Measurements from ENCODE around the gene NDEL1.

DNA sequence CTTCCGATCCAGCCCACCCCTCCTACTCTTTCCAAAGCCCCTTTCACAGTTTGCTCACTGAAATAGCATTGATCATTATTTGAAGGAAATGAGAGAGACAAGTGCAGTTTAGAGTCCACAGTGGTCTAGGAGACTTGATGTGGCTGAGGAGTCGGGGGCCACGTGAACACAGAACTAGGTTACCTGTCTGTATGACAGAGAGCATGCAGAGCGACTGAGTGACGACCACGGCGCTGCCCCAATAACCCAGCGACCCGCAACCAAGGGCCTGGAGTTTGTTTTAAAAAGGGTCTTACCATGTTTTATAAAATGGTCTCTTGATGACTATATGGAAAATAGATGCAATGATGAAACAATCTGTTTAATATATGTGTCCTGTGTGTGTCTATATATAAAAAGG is 39.5 kb downstream of the NDEL1 start:
- no peak for TF ChIP-seq ZFX (CRISPR knock-in tag; IDR thresholded peaks at IDR 0.05)
- no peak for TF ChIP-seq MAX (CRISPR knock-in tag; IDR thresholded peaks at IDR 0.05)
- TF ChIP-seq RBBP5 (IDR thresholded peaks at IDR 0.05; ENCODE audit: borderline replicate concordance, insufficient read depth, low read length, poor library complexity, severe bottlenecking), result no peak
- no peak for TF ChIP-seq CREB1 (IDR thresholded peaks at IDR 0.05)
- no peak for TF ChIP-seq CREB1 (CRISPR knock-in tag; IDR thresholded peaks at IDR 0.05)
- no peak for TF ChIP-seq TAF1 (IDR thresholded peaks at IDR 0.05; ENCODE audit: control insufficient read depth, extremely low read depth, insufficient read depth, low read length, severe bottlenecking)
- no peak for TF ChIP-seq ZNF589 (CRISPR knock-in tag; IDR thresholded peaks at IDR 0.05; ENCODE audit: low read depth)
- TF ChIP-seq ZNF12 (CRISPR knock-in tag; IDR thresholded peaks at IDR 0.05), result no peak
- no peak for TF ChIP-seq TAF15 (IDR thresholded peaks at IDR 0.05; ENCODE audit: low read depth, low read length)
- no peak for TF ChIP-seq ZNF280A (IDR thresholded peaks at IDR 0.05; ENCODE audit: low read depth, partially characterized antibody)
- no peak for TF ChIP-seq DIDO1 (tag; IDR thresholded peaks at IDR 0.05; ENCODE audit: low read depth)
- TF ChIP-seq YY1 (IDR thresholded peaks at IDR 0.05; ENCODE audit: borderline replicate concordance in 1 of 3, control insufficient read depth in 1 of 3, extremely low read depth in 1 of 3, insufficient read depth in 3 of 3, insufficient read length in 1 of 3, insufficient replicate concordance in 2 of 3, low read depth in 1 of 3, low read length in 2 of 3), result no peak
- TF ChIP-seq, protein P1, sequence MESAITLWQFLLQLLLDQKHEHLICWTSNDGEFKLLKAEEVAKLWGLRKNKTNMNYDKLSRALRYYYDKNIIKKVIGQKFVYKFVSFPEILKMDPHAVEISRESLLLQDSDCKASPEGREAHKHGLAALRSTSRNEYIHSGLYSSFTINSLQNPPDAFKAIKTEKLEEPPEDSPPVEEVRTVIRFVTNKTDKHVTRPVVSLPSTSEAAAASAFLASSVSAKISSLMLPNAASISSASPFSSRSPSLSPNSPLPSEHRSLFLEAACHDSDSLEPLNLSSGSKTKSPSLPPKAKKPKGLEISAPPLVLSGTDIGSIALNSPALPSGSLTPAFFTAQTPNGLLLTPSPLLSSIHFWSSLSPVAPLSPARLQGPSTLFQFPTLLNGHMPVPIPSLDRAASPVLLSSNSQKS (CRISPR knock-in tag; IDR thresholded peaks at IDR 0.05), result no peak

Measured in K562 (cell line).